IMR-90 (cell line): ENCODE results near the gene MIXL1. TPM values are rescaled to one million over a fixed set of nuclear protein-coding genes. Genes with fewer than 3 reads are reported as not detected.

Experiments used
- ATAC-seq: fragments of 200-7000 bp; cut with Tn5 transposase; 2 replicates; pipeline ENCODE4 v1.9.1; 2020; ENCODE audit warnings: low read depth, mild to moderate bottlenecking, moderate library complexity
- BruUV-seq: library from RNA; stranded (reverse); fragments of 400-500 nt; replicated peaks from 2 replicates; lab custom pipeline; 2021; lab: Mats Ljungman, UMichigan
- CTCF ChIA-PET: fragments of 300-600 bp; formaldehyde crosslinking; extraction: SDS; loops from one replicate; lab custom pipeline; 2021; ENCODE audit warnings: antibody characterized with exemption; lab: Yijun Ruan, JAX
- POLR2A ChIA-PET: fragments of 300-600 bp; sonication (Branson Sonifier 250); formaldehyde crosslinking; loops from one replicate; lab custom pipeline; 2022; ENCODE audit warnings: antibody characterized with exemption; ENCODE audit not compliant: unreplicated experiment; lab: Charles Lee
- DNase-seq: peaks from one replicate; pipeline ENCODE4 v3.0.0; 2013
- H2AFZ ChIP-seq: replicated peaks from 2 replicates; pipeline ENCODE3; 2013; ENCODE audit warnings: low read length, mild to moderate bottlenecking; ENCODE audit not compliant: poor library complexity
- H2AK5ac ChIP-seq: 2 replicates; pipeline ENCODE4 v1.6.1; 2013; ENCODE audit warnings: low read depth, low read length, inconsistent platforms
- H2AK9ac ChIP-seq: replicated peaks from 2 replicates; pipeline ENCODE3; 2013; ENCODE audit warnings: mild to moderate bottlenecking, low read depth, low read length, moderate library complexity; ENCODE audit not compliant: poor library complexity
- H2BK120ac ChIP-seq: 2 replicates; pipeline ENCODE4 v1.6.1; 2013; ENCODE audit warnings: low read depth, low read length, inconsistent platforms
- H2BK15ac ChIP-seq: 3 replicates; pipeline ENCODE4 v1.6.1; 2013; ENCODE audit warnings: low read depth, low read length, inconsistent platforms
- H2BK20ac ChIP-seq: 2 replicates; pipeline ENCODE4 v1.6.1; 2013; ENCODE audit warnings: low read depth, mild to moderate bottlenecking, inconsistent platforms, low read length, moderate library complexity
- H2BK5ac ChIP-seq: 2 replicates; pipeline ENCODE4 v1.6.1; 2013; ENCODE audit warnings: mild to moderate bottlenecking, low read depth, low read length, inconsistent platforms; ENCODE audit not compliant: poor library complexity, severe bottlenecking
- H3K14ac ChIP-seq: replicated peaks from 2 replicates; pipeline ENCODE4 v1.6.1; 2013; ENCODE audit warnings: low read depth, low read length, inconsistent platforms
- H3K18ac ChIP-seq: 2 replicates; pipeline ENCODE4 v1.6.1; 2013; ENCODE audit warnings: low read depth, low read length, control low read depth
- H3K23ac ChIP-seq: 2 replicates; pipeline ENCODE4 v1.6.1; 2013; ENCODE audit warnings: low read depth, low read length, inconsistent platforms
- H3K27ac ChIP-seq: 2 replicates; pipeline ENCODE4 v1.5.1; 2013; ENCODE audit warnings: mild to moderate bottlenecking, control low read depth, low read length; ENCODE audit not compliant: insufficient read depth
- H3K27me3 ChIP-seq: 2 replicates; pipeline ENCODE4 v1.6.1; 2013; ENCODE audit warnings: low read length; ENCODE audit not compliant: control insufficient read depth, insufficient read depth
- H3K36me3 ChIP-seq: 2 replicates; pipeline ENCODE4 v1.6.1; 2013; ENCODE audit warnings: low read length, mixed read lengths; ENCODE audit not compliant: control insufficient read depth, insufficient read depth
- H3K4ac ChIP-seq: 2 replicates; pipeline ENCODE4 v1.6.1; 2013; ENCODE audit warnings: low read depth, low read length, inconsistent platforms
- H3K4me1 ChIP-seq: 2 replicates; pipeline ENCODE4 v1.6.1; 2013; ENCODE audit warnings: low read length, mixed read lengths; ENCODE audit not compliant: control insufficient read depth, insufficient read depth
- H3K4me2 ChIP-seq: 2 replicates; pipeline ENCODE4 v1.6.1; 2013; ENCODE audit warnings: low read depth, mild to moderate bottlenecking, control low read depth, low read length, moderate library complexity
- H3K4me3 ChIP-seq: 2 replicates; pipeline ENCODE4 v1.5.1; 2013; ENCODE audit warnings: low read depth, mild to moderate bottlenecking, control low read depth, low read length, moderate library complexity; ENCODE audit not compliant: insufficient read depth
- H3K56ac ChIP-seq: 2 replicates; pipeline ENCODE4 v1.6.1; 2013; ENCODE audit warnings: low read length, inconsistent platforms; ENCODE audit not compliant: insufficient read depth; ENCODE audit errors: extremely low read depth
- H3K79me1 ChIP-seq, 2 experiments: 2 replicates each; pipeline ENCODE4 v1.6.1; 2013; ENCODE audit warnings: low read length in 2 of 2, inconsistent platforms in 1 of 2, low read depth in 1 of 2
- H3K9ac ChIP-seq: 2 replicates; pipeline ENCODE4 v1.6.1; 2013; ENCODE audit warnings: low read depth, low read length, control low read depth
- H3K9me1 ChIP-seq: 2 replicates; pipeline ENCODE4 v1.6.1; 2013; ENCODE audit warnings: low read length, inconsistent platforms; ENCODE audit not compliant: insufficient read depth
- H3K9me3 ChIP-seq: 2 replicates; pipeline ENCODE4 v1.6.1; 2013; ENCODE audit warnings: low read length; ENCODE audit not compliant: control insufficient read depth, insufficient read depth
- H4K20me1 ChIP-seq: 2 replicates; pipeline ENCODE4 v1.6.1; 2013; ENCODE audit warnings: low read length, inconsistent platforms; ENCODE audit not compliant: insufficient read depth
- H4K5ac ChIP-seq: 2 replicates; pipeline ENCODE4 v1.6.1; 2013; ENCODE audit warnings: mild to moderate bottlenecking, low read depth, low read length, control low read depth
- H4K8ac ChIP-seq, 2 experiments: 2 replicates each; pipeline ENCODE4 v1.6.1; 2013; ENCODE audit warnings: low read depth in 2 of 2, low read length in 2 of 2, control low read depth in 1 of 2, inconsistent platforms in 1 of 2
- H4K91ac ChIP-seq: 2 replicates; pipeline ENCODE4 v1.6.1; 2013; ENCODE audit warnings: low read depth, low read length, inconsistent platforms; ENCODE audit not compliant: insufficient read depth
- BHLHE40 ChIP-seq: fragments of 150-350 bp; IDR thresholded peaks from 2 replicates; pipeline ENCODE4 v1.6.1; 2016; ENCODE audit warnings: mild to moderate bottlenecking, low read depth, low read length
- CEBPB ChIP-seq: IDR thresholded peaks from 2 replicates; pipeline ENCODE4 v1.6.1; 2012; ENCODE audit warnings: low read depth, low read length, improper control_type of control experiment
- CHD1 ChIP-seq: IDR thresholded peaks from 2 replicates; pipeline ENCODE4 v1.6.1; 2012; ENCODE audit warnings: low read depth, low read length, improper control_type of control experiment
- CTCF ChIP-seq: conservative IDR thresholded peaks from 2 replicates; pipeline ENCODE4 v1.5.1; 2012; ENCODE audit warnings: mild to moderate bottlenecking, low read depth, low read length, improper control_type of control experiment
- ELK1 ChIP-seq: fragments of 150-350 bp; IDR thresholded peaks from 2 replicates; pipeline ENCODE4 v1.6.1; 2016; ENCODE audit warnings: low read depth, mild to moderate bottlenecking, low read length, moderate library complexity, borderline replicate concordance
- FOS ChIP-seq: fragments of 150-350 bp; IDR thresholded peaks from 2 replicates; pipeline ENCODE4 v1.6.1; 2016; ENCODE audit warnings: low read depth, low read length
- MAFK ChIP-seq: IDR thresholded peaks from 2 replicates; pipeline ENCODE4 v1.6.1; 2012; ENCODE audit warnings: low read depth, low read length, improper control_type of control experiment
- MAZ ChIP-seq: IDR thresholded peaks from 2 replicates; pipeline ENCODE4 v1.6.1; 2012; ENCODE audit warnings: low read depth, mild to moderate bottlenecking, low read length, improper control_type of control experiment, moderate library complexity, borderline replicate concordance
- MXI1 ChIP-seq: IDR thresholded peaks from 2 replicates; pipeline ENCODE4 v1.6.1; 2012; ENCODE audit warnings: low read depth, mild to moderate bottlenecking, low read length, moderate library complexity, borderline replicate concordance
- NFE2L2 ChIP-seq: fragments of 150-350 bp; IDR thresholded peaks from 2 replicates; pipeline ENCODE4 v1.6.1; 2016; ENCODE audit warnings: low read depth, mild to moderate bottlenecking, low read length
- POLR2A ChIP-seq: IDR thresholded peaks from 2 replicates; pipeline ENCODE4 v1.6.1; 2012; ENCODE audit warnings: mild to moderate bottlenecking, low read depth, low read length
- RAD21 ChIP-seq: IDR thresholded peaks from 2 replicates; pipeline ENCODE4 v1.6.1; 2012; ENCODE audit warnings: low read length, improper control_type of control experiment
- RCOR1 ChIP-seq: IDR thresholded peaks from 2 replicates; pipeline ENCODE4 v1.6.1; 2012; ENCODE audit warnings: mild to moderate bottlenecking, low read length, improper control_type of control experiment; ENCODE audit not compliant: insufficient replicate concordance
- RFX5 ChIP-seq: IDR thresholded peaks from 2 replicates; pipeline ENCODE4 v1.8.0; 2012; ENCODE audit warnings: low read depth, mild to moderate bottlenecking, low read length, moderate library complexity
- SMC3 ChIP-seq: fragments of 150-350 bp; IDR thresholded peaks from 2 replicates; pipeline ENCODE4 v1.6.1; 2016; ENCODE audit warnings: low read depth, mild to moderate bottlenecking, antibody characterized with exemption, low read length, moderate library complexity
- USF2 ChIP-seq: fragments of 150-350 bp; IDR thresholded peaks from 2 replicates; pipeline ENCODE4 v1.6.1; 2017; ENCODE audit warnings: mild to moderate bottlenecking, antibody characterized with exemption, low read length, low read depth
- WGBS, 2 experiments: methylation state at CpG; one replicate each; pipeline versions ENCODE4 v1.1.5 to v1.1.7; 2013; ENCODE audit warnings: missing lambda C conversion rate in 2 of 2; ENCODE audit not compliant: insufficient read length in 1 of 2; ENCODE audit errors: extremely low coverage in 2 of 2; 5-methylcytosine and 5-hydroxymethylcytosine counted together
- dilution Hi-C: fragments of 300-500 bp; cut with HindIII; formaldehyde crosslinking; loops from one replicate; pipeline ENCODE4 v1.14.3; 2018; ENCODE audit warnings: low sequenced_read_pairs; ENCODE audit not compliant: unreplicated experiment
- in situ Hi-C: fragments of 300-500 bp; cut with MboI; formaldehyde crosslinking; loops from 3 replicates; pipeline ENCODE4 v1.14.3; 2019; ENCODE audit warnings: low sequenced_read_pairs, inconsistent platforms, mixed read lengths
- intact Hi-C: fragments of 100-400 bp; cut with micrococcal nuclease; formaldehyde crosslinking; loops from 2 replicates; pipeline ENCODE4 v1.10.0; 2022
- polyA plus RNA-seq, 3 experiments: library from polyadenylated mRNA; depleted of rRNA; stranded (reverse); fragments of >200 nt; gene quantifications; 2 replicates each; pipeline ENCODE4 v1.2.3, GENCODE V29; 2012; ENCODE audit warnings: low replicate concordance in 1 of 3
- total RNA-seq: library from RNA; depleted of rRNA; stranded (reverse); fragments of >200 nt; gene quantifications from 2 replicates; pipeline ENCODE4 v1.2.3, GENCODE V29; 2012

MIXL1 gene
- total and polyA plus RNA-seq, 2 of the 4 experiments (the other 2 are of a cell fraction): not detected

- dilution Hi-C loops (no loop called here), in situ Hi-C loops (no loop called here), intact Hi-C loops (loop anchor here (5.0 to 10.0 kb wide), 2 partner anchors 135 to 138 kb away; partner anchors contain the start of gene H3-3A)
- no peaks in the 10 kb centered on the region for H3K79me1 ChIP-seq
- no peaks in the 10 kb centered on the region for H3K9me3 ChIP-seq
- H2AFZ ChIP-seq: no peak overlapping the region
- CTCF ChIA-PET: interaction anchor here (1.0 to 1.3 kb wide), 3 partner anchors 16 to 133 kb away, joined by 3 read pairs; no protein-coding TSS in a partner anchor
- POLR2A ChIA-PET: no interaction called here
- BruUV-seq: no TSS peak
- no peak overlapping the region for H2BK5ac ChIP-seq
- no peak overlapping the region for H3K9ac ChIP-seq
- no CpG with 5 or more reads among the region's 2 CpGs for WGBS, 2 experiments
- no peak for TF ChIP-seq MAZ
- TF ChIP-seq RAD21: no peak
- TF ChIP-seq CTCF: no peak
- no peak for TF ChIP-seq CEBPB
- TF ChIP-seq POLR2A: no peak
- TF ChIP-seq MAFK: no peak
- TF ChIP-seq MXI1: no peak
- no peak for TF ChIP-seq ELK1
- TF ChIP-seq SMC3: no peak
- no peak for TF ChIP-seq FOS
- TF ChIP-seq RFX5: no peak
- no peak for TF ChIP-seq BHLHE40
- TF ChIP-seq RCOR1: no peak
- TF ChIP-seq NFE2L2: no peak
- TF ChIP-seq CHD1: no peak
- no peak for TF ChIP-seq USF2
- no peaks in the 10 kb centered on the region for H3K4me1 ChIP-seq
- no peak overlapping the region for H4K5ac ChIP-seq
- H3K56ac ChIP-seq: no peak overlapping the region
- H3K36me3 ChIP-seq: no peaks in the 10 kb centered on the region
- ATAC-seq (no peak), DNase-seq (no peak)
- H2BK120ac ChIP-seq: no peak overlapping the region
- no peaks in the 10 kb centered on the region for H4K20me1 ChIP-seq
- H4K8ac ChIP-seq: no peak overlapping the region
- H3K23ac ChIP-seq: no peak overlapping the region
- no peak overlapping the region for H3K18ac ChIP-seq
- H3K4ac ChIP-seq: no peak overlapping the region
- no peaks in the 10 kb centered on the region for H3K9me1 ChIP-seq
- H3K27me3 ChIP-seq: peaks cover 4% of the 10 kb centered on the region; the same call in 1 of the 2 replicates
- no peak overlapping the region for H2BK15ac ChIP-seq
- H2AK9ac ChIP-seq: no peak overlapping the region
- H3K27ac ChIP-seq: no peak overlapping the region
- H2AK5ac ChIP-seq: no peak overlapping the region
- no peak overlapping the region for H3K4me3 ChIP-seq
- no peak overlapping the region for H3K14ac ChIP-seq
- no peak overlapping the region for H4K91ac ChIP-seq
- no peak overlapping the region for H3K4me2 ChIP-seq
- H2BK20ac ChIP-seq: no peak overlapping the region
Measured at GRCh38 chr1:226199971-226200370, 23.5 kb upstream of the MIXL1 start.
